ENCODE measurements around the gene GPR39.
"Not testable (repeated sequence)": the region's sequence is repeated elsewhere in the genome, so short reads cannot be mapped to it uniquely, and the experiment has no call there.

Gene GPR39

DNA sequence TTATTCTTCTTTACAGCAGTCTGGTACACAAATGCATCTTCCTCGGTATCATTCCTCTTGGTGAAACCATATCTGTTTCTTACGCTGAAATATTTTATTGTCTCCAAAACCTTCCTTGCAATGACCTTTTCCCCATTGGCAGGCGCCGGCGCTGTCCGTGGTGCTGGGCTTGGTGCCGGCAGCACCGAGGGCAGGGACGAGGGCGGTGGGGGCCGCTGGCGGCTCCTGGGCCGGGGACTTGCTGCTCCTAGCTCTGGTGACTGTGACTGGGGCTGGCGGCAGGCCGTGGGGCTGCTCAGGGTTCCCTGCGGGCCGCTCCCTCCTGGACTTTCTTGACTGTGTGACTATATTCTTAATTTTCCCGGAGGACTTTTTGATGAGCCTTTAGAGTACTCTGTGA, 72.5 kb downstream of the GPR39 start:
- DNase-seq (ENCODE audit: low read depth in 1 of 2, low spot score in 1 of 2): no peak

DNA sequence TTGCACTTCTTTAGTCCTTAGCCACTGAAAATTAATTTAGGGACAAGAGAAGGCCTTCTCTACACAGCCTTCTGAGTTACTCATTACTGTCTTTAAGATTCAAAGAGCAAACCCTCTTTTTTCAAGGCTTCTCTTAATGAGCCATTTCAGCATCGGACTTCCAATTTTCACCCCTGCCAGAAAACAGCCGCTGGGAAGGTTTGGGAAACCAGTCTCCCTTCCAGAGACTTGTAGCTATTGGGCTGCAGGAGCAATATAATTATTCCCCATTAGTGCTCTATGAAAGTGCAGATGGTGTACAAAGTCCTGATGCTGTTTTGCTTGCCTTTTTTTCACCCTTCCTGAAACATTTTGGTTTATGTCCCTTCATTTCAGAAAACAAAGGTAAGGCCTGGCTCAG, 79.3 kb downstream of the GPR39 start:
- DNase-seq (ENCODE audit: low read depth in 1 of 2, low spot score in 1 of 2): no peak

DNA sequence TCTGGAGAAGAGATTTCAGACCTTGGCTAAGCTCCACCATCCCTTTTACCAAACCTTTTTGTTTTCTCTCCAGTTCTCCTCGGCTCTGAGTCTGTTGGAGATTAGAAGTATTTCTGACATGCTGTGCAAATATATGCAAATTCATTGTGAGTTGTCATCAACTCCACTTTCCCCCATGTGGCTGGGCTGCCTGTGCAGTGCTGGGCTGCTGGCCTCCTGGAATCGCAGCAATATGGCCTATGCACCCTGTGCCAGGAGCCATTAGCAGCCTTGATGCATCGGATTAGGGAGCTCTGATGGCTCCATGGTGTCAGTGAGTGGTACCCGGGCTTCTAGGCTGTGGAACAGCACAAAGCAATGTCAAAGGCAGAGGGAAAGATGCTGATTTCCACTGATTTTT, 80.0 kb downstream of the GPR39 start:
- no peak for DNase-seq (ENCODE audit: low read depth in 1 of 2, low spot score in 1 of 2)

DNA sequence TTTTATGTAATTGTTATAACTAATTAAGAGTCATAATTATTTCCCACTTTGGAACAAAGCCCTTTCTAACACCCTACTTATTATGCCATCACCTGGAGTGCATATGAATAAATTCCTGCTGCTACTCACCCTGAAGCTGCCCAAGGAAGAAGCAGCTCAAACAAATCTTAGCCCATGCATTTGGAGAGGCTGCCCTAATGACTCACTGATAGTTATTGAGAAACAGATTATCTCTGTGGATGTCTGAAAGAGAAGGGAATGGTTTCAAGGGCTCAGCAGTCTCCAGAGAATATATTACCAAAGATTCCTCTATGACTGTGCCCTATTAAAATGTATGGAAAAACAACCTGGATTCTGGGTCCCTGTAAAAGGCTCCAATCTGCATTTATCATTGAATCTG, 81.0 kb downstream of the GPR39 start:
- DNase-seq (ENCODE audit: low read depth in 1 of 2, low spot score in 1 of 2): no peak

DNA sequence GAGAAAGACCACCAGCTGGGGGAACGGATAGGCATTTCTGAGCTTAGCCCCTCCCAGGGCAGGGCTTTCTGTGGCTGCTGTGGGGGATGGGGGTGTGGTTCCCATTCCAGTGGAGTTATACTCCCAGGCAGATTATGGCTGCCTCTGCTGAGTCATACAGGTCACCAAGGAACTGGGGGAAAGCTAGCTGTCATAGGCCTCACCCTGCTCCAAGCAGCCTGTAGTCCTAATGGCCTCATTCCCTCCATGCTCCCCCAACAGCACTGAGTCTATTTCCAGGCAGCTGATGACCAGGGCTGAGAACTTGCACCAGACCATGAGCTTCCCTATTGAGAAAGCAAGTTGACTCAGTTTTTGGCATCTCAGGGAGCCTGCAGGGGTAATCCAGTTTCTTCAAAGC, 87.1 kb downstream of the GPR39 start:
- DNase-seq (ENCODE audit: low read depth in 1 of 2, low spot score in 1 of 2): no peak

DNA sequence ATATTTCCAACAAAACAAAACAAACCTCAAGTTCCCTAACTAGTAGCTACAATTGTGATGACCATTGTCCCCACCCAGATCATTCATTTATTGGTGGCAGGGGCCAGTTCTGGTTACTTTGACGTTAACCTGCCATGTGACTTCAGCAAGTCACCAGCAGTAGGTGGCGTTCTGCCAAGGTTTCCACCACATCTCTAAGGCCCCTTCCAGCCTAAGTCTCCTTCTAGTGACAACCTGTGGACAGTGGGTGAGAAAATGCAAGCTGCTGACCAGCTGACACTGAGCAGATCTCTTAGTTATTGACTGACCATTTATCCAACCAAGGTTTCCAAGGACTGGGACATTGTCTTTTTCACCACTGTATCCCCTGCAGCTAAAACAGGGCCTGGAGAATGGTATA, 98.4 kb downstream of the GPR39 start:
- DNase-seq (ENCODE audit: low read depth in 1 of 2, low spot score in 1 of 2): no peak

DNA sequence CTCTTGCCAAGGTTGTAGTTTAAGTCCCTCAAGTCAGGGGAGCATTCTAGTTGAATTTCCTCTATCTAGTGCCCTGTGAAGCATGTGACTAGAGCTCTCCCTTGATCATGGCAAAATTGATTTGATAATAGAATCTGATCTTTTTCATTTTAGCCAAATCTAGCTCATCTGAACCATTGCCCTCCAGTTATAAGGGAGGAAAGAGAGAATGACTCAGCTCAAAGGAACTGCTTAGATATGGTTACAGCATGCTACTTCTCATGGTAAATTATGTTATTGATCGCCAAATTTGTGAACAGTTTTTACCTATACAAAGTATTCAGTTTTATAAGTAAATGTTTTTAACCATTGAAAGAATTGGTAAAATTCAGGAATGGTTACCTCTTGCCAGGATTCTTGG, 100.8 kb downstream of the GPR39 start:
- DNase-seq (ENCODE audit: low read depth in 1 of 2, low spot score in 1 of 2): no peak

DNA sequence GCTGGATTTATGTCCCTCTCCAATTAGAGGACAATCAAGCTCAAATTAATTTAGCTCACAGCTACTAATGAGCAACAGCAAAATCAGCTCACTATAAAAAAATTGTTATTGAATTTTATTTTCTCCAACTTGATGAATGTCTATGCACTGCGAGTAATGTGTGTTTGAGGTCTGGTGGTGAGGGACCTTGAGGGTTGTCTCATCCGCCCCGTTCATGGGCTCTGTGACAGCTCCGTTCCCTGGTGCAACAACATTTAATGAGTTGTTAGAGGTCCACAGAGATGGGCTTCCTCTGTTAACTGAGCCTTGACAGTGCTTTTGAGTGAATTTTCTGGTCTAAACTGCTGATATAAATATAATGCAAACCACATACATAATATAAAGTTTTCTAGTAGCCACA, 101.7 kb downstream of the GPR39 start:
- no peak for DNase-seq (ENCODE audit: low read depth in 1 of 2, low spot score in 1 of 2)

DNA sequence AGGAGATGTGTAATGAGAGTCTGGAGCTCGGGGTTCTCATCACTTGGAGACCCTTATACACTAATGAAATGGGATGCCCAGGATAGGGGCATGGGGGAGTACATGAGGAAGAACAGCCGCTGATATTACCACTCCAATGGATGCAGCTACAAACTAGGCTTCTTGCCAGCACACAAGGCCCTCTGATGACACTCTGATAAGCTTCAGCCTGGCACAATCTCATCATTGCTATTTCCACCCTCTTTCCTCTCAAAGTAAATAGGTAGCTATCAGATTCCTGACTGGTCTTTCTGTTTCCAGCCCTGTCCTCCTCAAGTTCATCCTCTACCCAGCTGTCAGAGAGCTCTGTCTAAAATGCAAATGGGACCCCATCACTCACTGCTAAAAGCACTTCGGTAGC, 103.0 kb downstream of the GPR39 start:
- DNase-seq (ENCODE audit: low read depth in 1 of 2, low spot score in 1 of 2): no peak

DNA sequence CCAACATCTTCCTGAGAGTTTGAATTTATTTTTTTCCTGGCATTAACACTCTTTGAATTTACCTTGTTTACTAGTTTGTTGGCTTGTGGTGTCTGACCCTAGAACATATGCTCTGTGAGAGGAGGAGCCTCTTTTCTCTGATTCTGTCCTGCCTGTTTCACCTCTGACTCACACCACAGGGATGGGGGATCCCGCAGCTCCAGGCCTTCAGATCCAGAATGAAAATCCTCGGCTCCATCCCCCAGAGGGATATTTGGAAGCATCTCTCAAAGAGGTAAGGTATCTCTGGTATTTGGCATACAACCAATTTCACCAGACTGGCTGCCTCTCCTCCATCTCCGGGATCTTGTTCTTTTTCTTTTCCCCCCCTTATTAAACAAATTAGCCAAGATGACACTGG, 104.7 kb downstream of the GPR39 start:
- no peak for DNase-seq (ENCODE audit: low read depth in 1 of 2, low spot score in 1 of 2)

DNA sequence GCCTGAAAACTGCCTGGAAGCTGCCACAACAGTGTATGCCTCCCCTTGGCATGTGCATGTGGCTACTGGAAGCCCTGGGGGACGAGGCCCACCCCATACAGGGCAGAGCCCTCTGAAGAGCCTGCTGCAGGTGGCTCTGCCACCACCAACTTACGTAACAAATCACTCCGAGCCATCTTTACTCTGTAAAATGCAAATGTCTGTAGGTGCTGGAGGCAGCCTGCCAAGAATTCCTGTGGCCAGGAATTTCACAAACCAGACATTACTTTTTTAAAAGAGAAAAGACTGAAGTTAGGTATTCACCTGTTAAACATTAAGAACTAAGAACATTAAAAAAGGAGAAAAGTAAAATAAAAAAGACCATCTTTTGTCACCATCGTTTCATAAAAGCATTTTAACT, 106.3 kb downstream of the GPR39 start:
- no peak for DNase-seq (ENCODE audit: low read depth in 1 of 2, low spot score in 1 of 2)

DNA sequence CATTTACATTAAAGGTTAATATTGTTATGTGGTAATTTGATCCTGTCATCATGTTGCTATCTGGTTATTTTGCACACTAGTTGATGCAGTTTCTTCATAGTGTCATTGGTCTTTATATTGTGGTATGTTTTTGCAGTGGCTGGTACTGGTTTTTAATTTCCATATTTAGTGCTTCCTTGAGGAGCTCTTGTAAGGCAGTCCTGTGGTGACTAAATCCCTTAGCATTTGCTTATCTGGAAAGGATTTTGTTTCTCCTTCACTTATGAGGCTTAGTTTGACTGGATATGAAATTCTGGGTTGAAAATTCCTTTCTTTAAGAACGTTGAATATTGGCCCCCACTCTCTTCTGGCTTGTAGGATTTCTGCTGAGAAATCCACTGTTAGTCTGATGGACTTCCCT, 120.5 kb downstream of the GPR39 start:
- not testable (repeated sequence) for DNase-seq (ENCODE audit: low read depth in 1 of 2, low spot score in 1 of 2)

DNA sequence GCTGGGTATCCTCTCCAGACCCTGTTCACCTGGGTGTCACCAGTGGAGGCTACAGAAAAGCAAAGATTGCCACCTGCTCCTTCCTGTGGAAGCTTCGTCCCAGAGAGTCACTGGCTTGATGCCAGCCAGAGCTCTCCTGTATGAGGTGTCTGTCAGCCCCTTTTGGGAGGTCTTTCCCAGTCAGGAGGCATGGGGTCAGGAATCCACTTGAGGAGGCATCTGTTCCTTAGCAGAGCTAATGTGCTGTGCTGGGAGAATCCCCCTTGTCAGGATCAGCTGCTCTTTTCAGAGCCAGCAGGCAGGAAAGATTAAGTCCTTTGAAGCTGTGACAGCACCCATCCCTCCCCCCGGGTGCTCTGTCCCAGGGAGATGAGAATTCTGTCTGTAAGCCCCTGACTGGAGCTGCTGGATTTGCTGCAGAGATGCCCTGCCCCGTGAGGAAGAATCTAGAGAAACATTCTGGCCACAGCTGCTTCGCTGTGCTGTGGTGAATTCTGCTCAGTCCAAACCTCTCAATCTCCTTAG, 121.8 kb downstream of the GPR39 start:
- DNase-seq (ENCODE audit: low read depth in 1 of 2, low spot score in 1 of 2): no peak

DNA sequence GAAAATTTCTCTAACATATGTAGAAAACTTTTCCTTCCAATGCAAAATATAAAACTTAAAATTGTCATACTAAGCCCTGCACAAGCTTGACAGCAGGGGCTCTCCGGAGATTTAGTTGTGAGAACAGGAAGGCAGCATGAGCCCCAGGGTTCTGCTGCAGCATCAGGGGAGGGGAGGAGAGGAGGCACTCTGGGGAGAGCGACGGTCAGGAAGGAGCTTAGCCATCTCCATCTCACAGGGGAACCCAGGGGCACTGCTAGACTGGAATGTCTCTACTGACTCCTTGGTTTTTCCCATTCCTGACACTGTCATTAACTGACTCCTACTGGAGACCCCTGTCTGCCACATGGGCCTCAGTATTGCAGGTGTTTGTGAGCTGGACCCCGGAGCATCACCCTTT, 123.6 kb downstream of the GPR39 start:
- DNase-seq (ENCODE audit: low read depth in 1 of 2, low spot score in 1 of 2): no peak

DNA sequence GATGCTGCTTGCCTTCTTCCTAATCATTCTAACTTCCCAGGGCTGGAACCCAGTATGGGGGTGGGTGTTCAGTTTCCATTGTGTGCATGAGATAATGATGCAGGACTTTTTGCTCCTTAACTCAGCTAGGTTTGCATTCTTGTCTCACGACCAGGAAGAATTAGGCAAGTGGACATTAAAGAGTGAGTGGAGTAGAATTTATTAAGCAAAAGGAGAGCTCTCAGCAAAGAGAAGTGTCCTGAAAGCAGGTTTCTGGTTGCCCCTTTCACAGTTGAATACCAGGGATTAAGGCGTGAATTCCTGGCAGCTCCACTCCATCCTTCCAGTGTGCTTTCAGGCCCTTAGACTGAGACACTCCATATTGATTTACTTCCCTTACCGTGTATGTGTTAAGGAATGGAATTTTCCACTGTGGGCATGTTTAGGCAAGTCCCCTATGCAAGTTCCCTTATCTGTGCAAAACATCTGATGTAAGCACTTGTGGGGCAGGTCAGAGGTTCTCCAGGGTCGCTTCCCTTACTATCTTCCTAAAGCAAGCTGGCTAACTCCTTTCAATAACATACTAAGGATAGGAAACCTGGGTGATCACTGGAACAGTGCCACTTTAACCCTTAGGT, 126.5 kb downstream of the GPR39 start:
- no peak for DNase-seq (ENCODE audit: low read depth in 1 of 2, low spot score in 1 of 2)

DNA sequence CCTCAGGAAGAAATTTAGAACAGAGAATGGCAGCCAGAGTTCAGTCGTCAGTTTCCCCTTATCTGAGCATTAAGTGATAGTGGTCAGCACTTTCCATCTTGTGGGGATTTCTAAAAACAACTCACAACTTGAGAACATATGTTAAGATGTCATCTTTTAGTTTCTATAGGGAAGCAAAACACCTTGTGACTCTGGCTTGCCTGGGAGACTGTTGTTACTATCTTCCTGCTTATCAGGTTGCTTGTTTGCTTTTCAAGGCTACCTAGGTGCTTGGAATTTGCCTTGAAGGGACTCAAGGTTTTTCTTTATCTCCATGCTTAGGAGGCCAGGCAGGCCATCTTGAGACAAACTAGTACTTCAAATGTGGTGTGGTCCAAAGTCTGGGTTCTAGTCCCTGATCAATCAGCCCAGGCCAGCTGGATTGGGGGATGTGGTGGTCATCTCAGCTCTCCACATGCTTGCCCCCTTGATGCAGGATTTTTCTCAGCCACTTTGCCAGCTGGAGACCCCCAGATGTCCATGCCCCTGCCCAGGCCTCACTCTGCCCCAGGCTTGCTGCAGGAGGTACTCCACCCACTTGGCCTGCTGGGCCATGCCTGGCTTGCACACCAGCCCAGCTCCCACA, 127.5 kb downstream of the GPR39 start:
- no peak for DNase-seq (ENCODE audit: low read depth in 1 of 2, low spot score in 1 of 2)

DNA sequence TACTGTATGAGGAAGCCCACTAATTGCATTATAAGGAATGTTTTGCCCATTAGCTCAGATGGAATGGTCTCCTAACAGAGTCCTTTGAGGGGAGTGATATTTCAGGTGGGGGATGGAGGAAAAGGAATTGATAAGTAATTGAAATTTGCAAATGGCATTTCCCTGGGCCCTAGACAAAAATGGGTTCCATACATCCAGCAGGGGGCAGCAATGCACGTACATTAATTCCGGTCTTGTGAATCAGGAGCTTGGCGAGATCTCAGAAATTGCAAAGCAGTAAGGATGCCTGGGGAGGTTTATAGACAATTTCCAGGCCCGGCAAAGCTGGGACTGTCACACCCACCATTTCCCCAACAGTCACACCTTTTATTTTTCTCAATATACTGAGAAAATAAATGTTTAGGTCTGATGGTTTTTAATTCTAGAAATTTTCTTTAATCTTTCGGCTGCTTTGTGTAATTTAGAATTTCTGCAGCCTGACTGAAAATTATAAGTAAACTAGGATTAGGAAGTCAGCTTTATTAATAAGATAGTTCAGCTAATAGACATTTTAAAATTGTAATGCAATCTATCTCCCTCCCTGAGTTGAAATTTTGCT, 130.6 kb downstream of the GPR39 start:
- no peak for DNase-seq (ENCODE audit: low read depth in 1 of 2, low spot score in 1 of 2)

DNA sequence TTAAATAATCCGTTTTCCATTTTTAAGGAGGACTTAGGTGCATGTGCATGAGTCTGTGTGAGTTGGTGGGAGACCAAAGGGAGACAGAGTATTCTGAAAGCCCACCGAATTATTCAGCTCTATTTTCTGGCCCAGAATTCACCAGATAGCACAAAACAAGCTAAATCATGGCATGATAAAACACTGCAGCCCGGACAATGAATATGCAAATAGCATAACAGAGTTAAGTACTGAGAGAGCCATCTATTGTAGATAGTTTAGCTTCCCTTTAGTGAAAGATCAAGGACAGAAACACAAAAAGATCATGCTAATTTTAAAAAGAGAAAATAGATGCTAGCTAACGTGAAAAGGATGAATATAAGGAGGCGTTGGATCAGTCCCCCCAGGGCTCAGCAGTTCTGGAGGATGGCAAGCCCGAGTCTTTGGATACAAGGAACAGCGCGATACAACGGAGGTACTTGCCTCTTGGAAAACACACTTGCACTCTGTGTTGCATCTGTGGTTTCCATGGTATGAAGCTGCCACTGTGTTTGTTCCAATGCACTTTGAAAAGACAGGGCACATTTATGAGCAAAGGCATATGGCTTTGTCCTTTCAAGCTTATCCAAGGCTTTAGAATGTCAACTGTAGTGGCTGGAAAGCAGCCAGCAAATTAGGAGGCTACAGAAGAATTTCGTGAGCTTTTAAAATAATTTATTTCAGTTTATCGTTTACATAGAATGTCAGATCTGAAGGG, 133.5 kb downstream of the GPR39 start:
- DNase-seq (ENCODE audit: low read depth in 1 of 2, low spot score in 1 of 2): no peak

DNA sequence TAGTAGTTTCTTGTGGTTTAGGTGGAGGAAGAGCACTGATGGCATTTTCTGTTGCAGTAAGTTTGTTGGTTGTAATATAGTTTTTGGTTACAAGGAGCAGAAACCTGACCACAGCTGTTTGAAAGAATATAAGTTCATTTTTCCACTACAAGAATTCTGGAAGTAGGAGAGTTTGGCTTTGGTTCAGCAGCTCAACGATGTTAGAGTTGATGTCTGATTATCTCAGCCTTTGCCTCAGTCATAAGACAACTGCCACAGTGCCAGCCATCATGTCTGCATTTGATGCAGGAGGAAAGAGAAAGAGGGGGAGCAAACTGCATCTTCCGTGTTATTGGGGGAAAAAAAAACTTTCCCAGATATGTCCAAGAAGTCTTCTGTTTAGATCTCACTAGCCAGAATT, 134.3 kb downstream of the GPR39 start:
- DNase-seq (ENCODE audit: low read depth in 1 of 2, low spot score in 1 of 2): no peak

DNA sequence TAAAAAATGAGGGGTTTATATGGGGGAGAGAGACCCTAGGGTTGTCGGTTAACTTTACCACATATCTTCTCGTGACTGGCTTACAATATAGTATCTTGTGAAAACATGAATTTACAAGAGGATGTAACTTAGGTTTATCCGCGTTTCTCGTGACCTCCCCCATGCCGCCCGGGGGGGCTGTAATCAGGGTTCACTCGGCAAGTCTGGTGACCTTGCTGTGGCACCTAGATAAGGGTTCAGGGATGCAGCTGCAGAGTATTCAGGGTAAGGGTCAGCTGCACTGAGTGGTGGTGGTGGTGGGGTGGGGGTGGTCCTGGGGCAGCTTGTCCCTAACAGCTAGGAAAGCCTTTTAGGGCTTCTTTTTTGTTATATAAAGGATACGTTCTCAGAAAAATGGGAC, 141.1 kb downstream of the GPR39 start:
- DNase-seq (ENCODE audit: low read depth in 1 of 2, low spot score in 1 of 2): no peak

DNA sequence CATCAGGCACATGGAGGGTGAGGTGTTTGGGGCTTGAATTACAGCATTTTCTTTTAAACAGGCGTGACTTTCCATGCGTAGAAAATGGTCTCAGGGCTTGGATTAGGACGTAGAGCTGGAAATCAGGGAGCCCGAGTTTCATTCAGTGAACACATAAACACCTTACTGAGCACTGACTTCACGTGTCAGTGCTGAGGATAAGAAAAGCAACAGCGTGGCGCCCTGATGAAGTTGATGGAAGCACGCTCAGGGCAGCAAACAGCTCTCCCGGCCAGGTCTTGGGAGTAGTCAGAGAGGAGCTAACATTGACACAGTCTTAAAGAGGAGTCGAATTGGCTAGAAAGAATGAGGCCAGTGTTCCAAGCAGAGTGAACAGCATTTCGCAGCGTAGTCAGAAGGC, 142.7 kb downstream of the GPR39 start:
- DNase-seq (ENCODE audit: low read depth in 1 of 2, low spot score in 1 of 2): no peak

DNA sequence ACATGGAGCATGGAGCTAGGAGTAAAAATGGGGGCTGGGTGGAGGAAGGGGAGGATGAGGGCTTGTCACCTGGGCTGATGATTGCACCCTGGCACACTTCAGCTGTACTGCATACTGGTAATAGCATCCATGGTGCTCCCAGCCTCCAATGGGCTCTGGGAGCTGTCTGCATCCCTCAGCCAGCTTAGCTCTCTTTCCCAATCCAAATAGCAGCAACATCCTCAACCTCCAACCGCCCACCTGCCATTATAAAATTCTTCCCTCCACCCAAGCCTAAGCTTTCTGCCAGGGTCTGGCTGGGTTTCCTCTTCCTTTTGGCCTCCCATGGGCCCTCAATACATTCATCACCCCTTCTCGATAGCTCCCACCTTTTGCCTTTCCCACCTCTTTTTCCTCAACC, 143.3 kb downstream of the GPR39 start:
- DNase-seq (ENCODE audit: low read depth in 1 of 2, low spot score in 1 of 2): no peak
